Activated T-cell treated with anti-CD3 and anti-CD28 coated beads for 24 hours (primary cell): ENCODE measurements around the gene HNRNPA3.
"Not testable (repeated sequence)": the region's sequence is repeated elsewhere in the genome, so short reads cannot be mapped to it uniquely, and the experiment has no call there.

Experiments used
- DNase-seq: peaks from one replicate; pipeline ENCODE4 v3.0.0-alpha.2; 2020; ENCODE audit warnings: low read depth

HNRNPA3 gene

GRCh38 chr2:177212106-177212890 is at the start of gene HNRNPA3:
Gene HNRNPA3 (plus strand): TSS chr2:177212794. CDS start chr2:177212800, 6 bp downstream.
- peak; percentile 99 for DNase-seq

- no peak for DNase-seq
These were observed 48.5 kb upstream of the HNRNPA3 start for GRCh38 chr2:177164131-177164530.

DNA sequence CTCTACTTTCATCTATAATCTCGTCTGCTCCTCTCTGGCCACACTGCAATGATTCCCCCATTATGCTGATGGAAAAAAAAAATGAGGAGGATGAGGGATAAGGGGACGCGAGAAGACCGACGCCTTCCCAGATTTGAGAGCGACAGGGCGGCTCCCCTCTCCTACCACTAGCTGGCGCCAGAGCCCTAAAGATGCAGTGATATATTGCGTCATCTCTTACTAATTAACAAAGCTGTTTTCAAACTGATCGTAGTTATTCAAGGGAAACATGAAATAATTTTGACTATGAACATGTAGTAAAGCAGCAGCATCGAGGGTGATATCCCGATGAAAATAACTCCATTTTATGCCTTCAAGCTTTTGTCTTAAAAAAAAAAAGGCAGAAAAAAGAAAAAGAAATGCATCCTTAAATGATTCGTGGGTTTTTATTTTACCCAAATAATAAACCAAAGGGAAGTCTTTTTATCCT is 48.0 kb upstream of the HNRNPA3 start:
- DNase-seq, result peak; percentile 64

GRCh38 chr2:177165061-177165583 is 47.5 kb upstream of the HNRNPA3 start:
- no peak for DNase-seq

- DNase-seq, result no peak
These were observed 46.6 kb upstream of the HNRNPA3 start for GRCh38 chr2:177165721-177166711.

GRCh38 chr2:177169810-177170514 is 42.6 kb upstream of the HNRNPA3 start:
- no peak for DNase-seq

DNA sequence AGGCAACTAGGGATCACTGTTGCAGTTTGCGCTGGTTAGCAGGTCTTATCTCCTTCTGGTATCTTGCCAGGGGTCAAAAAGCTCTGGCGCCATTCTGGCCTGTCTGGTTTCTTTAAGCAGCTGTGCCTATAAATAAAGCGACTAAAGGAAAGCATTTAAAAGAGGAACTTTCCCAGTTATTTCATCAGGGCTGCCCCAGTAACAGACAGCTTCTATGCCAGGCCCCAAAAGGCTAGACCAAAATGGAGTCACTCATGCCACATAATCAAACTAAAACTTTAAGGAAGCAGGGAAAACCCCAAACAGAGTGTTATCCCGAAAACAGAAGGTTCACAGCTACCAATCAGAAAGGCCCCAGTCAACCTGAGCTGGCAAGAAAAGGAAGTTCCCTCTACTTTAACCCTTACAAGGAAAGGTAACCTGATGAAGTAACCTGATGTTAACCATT is 41.2 kb upstream of the HNRNPA3 start:
- no peak for DNase-seq

DNA sequence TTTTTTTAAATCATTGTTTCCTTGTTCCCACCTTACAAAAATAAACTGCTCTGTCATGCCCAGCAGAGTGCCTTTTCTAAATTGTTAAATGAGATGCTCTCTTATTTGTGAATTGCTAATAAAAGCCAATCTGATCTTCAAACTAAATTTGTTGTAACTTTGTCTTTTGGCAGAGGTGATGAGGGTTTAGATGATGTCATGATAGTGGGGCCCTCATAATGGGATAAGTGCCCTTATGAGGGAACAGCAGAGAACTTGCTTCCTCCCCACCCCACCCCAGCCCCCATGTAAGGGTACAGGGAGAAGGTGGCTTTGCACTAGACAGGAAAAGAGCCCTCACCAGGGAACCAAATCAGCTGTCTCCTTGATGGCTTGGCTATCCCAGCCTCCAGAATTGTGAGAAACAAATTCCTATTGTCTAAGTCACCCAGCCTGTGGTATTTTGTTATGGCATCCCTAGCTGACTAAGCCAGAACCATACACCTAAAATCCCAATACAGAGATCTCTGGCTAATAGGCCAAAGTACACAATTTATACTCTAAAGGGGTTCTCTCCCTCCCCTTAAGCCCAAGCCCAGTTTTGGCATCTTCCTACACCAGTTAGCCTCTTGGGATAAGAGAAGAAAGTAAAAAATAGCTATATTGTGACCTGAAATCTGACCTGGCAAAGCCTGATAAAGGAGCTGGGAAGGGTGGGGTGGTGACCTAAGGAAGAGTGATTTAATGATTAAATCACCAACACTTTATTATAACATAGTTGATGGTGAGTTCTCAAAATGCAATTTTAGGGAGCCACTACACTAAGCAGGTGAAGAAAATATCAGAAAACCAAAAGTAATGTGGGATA is 40.3 kb upstream of the HNRNPA3 start:
- no peak for DNase-seq

GRCh38 chr2:177174486-177174885 is 38.1 kb upstream of the HNRNPA3 start:
- no peak for DNase-seq

- no peak for DNase-seq
These were observed 36.5 kb upstream of the HNRNPA3 start for GRCh38 chr2:177175917-177176668.

GRCh38 chr2:177178797-177179196 is 33.8 kb upstream of the HNRNPA3 start:
- no peak for DNase-seq

- no peak for DNase-seq
These were observed 33.4 kb upstream of the HNRNPA3 start for GRCh38 chr2:177179227-177179626.

DNA sequence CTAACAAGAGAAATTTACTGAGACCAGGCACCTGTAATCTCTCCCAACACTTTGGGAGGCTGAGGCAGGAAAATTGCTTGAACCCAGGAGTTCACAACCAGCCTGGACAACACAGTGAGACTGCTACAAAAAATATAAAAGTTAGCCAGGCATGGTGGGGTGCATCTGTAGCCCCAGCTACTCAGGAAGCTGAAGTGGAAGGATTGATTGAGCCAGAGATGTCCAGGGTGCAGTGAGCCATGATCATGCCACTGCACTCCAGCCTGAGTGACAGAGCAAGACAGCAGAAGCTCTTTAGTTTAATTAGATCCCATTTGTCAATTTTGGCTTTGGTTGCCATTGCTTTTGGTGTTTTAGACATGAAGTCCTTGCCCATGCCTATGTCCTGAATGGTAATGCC is 32.9 kb upstream of the HNRNPA3 start:
- DNase-seq, result not testable (repeated sequence)

- no peak for DNase-seq
These were observed 32.2 kb upstream of the HNRNPA3 start for GRCh38 chr2:177180269-177181000.

DNA sequence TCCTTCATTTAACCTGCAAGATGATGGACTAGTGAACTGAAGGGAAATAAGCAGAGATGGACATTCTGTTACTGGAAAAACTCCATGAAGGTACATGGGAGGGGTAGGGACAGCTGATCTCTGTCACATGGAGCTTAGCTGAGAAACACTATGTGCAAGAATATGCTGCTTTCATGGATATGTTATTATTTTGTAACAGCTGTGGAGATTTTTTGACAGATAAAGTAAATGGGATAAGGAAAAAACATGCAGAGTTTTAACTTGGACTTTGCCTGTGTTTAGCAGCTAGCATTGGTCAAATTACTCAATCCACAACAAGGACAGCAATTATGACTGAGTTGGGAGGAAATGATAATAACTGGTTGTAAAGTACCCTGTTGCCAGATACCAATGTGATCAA is 28.7 kb upstream of the HNRNPA3 start:
- no peak for DNase-seq

DNA sequence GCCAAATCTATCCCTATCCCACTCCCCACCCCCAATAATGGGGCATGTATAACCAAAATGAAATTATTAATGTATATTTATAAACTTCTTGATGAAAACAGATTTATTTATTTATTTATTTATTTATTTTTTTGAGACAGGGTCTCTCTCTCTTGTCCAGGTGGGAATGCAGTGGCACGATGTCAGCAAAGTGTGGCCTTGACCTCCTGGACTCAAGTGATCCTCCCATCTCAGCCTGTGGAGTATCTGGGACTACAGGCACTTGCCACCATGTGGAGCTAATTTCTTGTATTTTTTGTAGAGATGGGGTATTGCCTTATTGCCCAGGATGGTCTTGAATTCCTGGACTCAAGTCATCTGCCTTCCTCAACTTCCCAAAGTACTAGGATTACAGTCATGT is 28.0 kb upstream of the HNRNPA3 start:
- no peak for DNase-seq

DNA sequence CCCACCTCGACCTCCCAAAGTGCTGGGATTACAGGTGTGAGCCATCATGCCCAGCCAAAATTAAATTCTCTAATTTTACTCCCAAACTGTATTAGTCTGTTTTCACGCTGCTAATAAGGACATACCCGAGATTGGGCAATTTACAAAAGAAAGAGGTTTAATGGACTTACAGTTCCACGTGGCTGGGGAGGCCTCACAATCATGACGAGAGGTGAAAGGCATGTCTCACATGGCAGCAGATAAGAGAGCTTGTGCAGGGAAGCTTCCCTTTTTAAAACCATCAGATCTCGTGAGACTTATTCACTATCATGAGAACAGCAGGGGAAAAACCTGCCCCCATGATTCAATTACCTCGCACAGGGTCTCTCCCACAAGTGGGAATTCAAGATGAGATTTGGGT is 26.6 kb upstream of the HNRNPA3 start:
- not testable (repeated sequence) for DNase-seq

- no peak for DNase-seq
These were observed 24.8 kb upstream of the HNRNPA3 start for GRCh38 chr2:177187631-177188312.
